ENCODE results near the gene TYRP1. TPM values are rescaled to one million over a fixed set of nuclear protein-coding genes. Genes with fewer than 3 reads are reported as not detected.

TYRP1 gene, protein sequence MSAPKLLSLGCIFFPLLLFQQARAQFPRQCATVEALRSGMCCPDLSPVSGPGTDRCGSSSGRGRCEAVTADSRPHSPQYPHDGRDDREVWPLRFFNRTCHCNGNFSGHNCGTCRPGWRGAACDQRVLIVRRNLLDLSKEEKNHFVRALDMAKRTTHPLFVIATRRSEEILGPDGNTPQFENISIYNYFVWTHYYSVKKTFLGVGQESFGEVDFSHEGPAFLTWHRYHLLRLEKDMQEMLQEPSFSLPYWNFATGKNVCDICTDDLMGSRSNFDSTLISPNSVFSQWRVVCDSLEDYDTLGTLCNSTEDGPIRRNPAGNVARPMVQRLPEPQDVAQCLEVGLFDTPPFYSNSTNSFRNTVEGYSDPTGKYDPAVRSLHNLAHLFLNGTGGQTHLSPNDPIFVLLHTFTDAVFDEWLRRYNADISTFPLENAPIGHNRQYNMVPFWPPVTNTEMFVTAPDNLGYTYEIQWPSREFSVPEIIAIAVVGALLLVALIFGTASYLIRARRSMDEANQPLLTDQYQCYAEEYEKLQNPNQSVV
- total RNA-seq (2022; extraction: Qiagen RNA extraction; ENCODE audit: low read depth): 0.03 TPM in 1 of 5 replicates, not detected in the others

DNA sequence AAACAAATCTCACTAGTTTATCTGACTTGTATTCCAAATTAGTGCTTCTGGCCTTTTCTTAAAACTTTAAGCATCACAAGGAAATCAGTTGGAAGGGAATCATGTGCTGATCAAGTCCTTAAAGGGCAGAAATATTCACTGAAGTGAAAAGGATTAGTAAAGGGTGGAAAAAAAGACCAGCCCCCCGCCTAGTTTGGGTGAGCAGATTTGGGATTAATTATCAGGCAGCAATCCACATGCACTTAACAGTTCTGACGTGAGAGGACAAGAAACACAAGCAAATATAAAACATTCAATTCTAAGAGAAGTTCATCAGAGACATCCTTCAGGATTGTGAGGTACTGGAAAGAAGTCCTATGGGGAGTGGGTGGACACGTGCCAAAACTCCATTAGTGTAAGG is at the start of gene TYRP1:
Gene TYRP1, plus strand, starts transcription at position 245 of the 400 bp plus-strand sequence. CDS start 612 bp downstream, outside the sequence.

Other genes starting within 250 kb of the TYRP1 start
- gene LURAP1L, start 81.6 kb downstream of the TYRP1 start, total RNA-seq (2022; extraction: Qiagen RNA extraction; ENCODE audit: low read depth): 11.3 to 15.5 TPM (median 13.3 TPM) in 5 replicates